ENCODE data around the gene THSD7A.
A peak's percentile ranks its signal among the peaks of the same experiment; 100 is the strongest.

Gene THSD7A

DNA sequence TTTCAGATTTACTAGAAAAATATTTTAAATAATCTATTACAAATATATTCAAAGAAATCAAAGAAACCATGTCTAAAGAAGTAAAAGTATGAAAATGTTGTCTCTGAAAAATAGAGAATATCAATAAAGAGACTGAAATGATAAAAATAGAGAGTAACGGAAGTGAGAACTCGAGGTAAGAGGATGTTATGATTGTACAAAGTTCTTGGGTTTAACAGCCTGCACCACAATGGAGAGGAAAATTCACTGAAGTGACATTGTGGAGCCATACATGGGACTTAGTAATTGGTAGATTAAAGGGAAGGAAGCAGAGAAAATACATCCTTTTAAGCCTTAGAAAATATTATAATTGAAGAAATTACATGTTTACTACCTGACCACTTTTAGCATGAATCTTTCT lies 77.9 kb downstream of the THSD7A start:
- H3K27ac ChIP-seq: no peak overlapping the region
- DNase-seq (ENCODE audit: low read depth, low spot score): no peak

DNA sequence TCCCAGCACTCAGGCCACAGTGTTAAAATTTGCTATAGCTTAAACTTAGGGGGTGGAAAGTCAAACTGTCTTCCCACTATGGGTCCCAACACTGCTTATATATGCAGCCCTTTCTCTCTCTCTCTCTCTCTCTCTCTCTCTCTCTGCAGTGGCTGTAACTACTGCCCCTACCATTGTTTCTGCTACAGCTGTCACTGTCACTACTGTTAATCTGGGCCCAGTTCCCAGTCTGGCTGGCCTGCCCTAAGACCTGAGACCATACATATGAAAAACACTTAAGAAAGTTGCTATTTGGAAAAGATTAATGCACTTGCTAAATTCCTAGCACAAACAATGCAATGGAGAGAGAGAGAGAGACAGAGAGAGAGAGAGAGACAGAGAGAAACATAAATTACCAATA lies 78.6 kb downstream of the THSD7A start:
- H3K27ac ChIP-seq: no peak overlapping the region
- no peak for DNase-seq (ENCODE audit: low read depth, low spot score)

DNA sequence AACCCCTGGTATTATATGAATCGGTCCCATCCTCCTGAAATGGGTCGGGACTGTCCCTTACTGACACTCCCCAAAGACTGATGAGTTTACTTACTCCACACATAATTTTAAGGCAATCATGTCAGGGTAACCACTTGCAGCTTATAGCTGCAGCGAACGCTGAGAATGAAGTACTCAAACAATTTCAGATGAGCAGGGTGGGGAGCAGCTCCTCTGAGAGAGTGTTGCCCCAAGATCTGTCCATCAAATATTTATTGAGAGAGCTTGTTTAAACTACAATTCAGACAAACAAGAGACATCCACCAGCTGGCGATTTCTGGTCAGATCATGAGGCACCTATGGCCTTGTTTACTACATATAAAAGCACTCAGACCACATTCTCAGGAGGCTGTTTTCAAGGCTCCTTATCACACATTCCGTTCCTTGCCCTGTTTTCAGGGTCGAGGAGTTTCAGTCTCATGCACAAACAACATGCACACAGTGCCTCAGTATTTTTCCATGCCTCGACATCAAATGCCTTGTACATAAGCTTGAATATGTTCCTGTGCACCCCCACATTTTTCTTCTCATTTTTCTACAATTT lies 80.1 kb downstream of the THSD7A start:
- H3K27ac ChIP-seq: no peak overlapping the region
- no peak for DNase-seq (ENCODE audit: low read depth, low spot score)

DNA sequence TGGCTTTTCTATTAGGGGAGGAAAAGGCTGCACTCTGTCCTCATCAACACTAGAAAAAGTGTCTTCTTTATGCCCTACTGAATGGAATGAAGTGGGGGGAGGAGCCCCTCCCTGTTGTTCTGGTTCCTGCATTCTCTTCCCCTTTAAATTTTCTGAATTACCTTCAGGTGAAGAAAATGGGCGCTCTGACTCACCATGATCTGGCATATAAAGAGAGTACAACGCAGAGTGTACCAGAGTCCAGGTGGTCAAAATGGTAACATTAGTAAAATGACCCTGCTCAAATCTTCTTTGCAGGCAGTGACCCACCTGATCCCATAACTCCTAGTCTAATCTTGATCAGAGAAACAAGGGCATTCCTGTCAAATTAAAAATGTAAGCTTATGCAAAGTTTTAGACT lies 80.7 kb downstream of the THSD7A start:
- no peak for DNase-seq (ENCODE audit: low read depth, low spot score)

DNA sequence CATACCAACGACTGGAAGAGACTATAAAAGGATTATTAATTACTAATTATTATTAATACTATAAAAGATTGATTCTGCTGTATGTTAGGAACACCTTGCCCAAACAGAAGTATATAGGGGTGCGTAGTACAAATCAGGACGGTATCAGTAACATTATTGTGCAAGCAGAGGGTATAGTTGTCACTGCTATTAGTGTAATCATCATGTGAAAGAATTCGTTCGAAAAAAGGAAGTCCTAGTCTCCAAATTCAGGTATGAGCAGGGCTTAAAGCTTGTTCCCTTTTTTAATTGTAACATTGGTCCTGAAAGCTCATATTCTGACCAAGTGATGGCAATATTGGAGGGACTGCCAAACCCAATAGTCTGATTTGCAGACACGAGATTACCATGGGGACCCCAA lies 81.8 kb downstream of the THSD7A start:
- H3K27ac ChIP-seq: no peak overlapping the region
- no peak for DNase-seq (ENCODE audit: low read depth, low spot score)

More for the DNA sequence above, 80.7 kb downstream of the THSD7A start:
- no peak overlapping the region for H3K27ac ChIP-seq

DNA sequence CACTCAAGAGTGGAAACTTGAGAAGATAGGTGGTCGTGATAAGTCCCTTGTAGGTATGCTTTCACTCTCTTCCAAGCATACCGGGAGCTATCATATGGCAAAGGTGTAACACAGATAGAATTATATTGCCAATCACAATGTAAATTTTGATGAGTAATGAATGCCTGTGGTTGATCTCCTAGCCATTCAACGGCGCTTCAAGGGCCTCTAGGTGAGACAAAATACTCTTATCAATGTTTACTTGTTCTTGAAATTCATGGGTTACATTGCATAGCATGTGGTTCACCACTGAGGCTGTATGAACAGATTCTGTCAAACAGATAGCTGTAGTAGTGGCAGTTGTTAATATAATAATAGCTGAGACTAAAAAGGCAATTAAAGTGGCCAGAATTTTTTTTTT lies 82.4 kb downstream of the THSD7A start:
- no peak for DNase-seq (ENCODE audit: low read depth, low spot score)

DNA sequence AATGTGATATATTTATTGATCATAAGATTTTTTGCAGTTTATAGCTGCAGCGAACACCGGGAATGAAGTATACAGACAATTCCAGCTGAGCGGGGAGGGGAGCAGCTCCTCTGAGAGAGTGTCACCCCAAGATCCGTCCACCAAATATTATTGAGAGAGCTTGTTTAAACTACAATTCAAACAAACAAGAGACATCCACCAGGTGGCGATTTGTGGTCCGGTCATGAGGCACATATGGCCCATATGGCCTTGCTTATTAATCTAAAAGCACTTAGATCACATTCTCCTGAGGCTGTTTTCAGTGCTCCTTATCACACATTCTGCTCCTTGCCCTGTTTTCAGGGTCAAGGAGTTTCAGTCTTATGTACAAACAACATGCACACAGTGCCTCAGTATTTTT lies 83.1 kb downstream of the THSD7A start:
- no peak overlapping the region for H3K27ac ChIP-seq
- DNase-seq (ENCODE audit: low read depth, low spot score): no peak

More for the DNA sequence above, 82.4 kb downstream of the THSD7A start:
- no peak overlapping the region for H3K27ac ChIP-seq

DNA sequence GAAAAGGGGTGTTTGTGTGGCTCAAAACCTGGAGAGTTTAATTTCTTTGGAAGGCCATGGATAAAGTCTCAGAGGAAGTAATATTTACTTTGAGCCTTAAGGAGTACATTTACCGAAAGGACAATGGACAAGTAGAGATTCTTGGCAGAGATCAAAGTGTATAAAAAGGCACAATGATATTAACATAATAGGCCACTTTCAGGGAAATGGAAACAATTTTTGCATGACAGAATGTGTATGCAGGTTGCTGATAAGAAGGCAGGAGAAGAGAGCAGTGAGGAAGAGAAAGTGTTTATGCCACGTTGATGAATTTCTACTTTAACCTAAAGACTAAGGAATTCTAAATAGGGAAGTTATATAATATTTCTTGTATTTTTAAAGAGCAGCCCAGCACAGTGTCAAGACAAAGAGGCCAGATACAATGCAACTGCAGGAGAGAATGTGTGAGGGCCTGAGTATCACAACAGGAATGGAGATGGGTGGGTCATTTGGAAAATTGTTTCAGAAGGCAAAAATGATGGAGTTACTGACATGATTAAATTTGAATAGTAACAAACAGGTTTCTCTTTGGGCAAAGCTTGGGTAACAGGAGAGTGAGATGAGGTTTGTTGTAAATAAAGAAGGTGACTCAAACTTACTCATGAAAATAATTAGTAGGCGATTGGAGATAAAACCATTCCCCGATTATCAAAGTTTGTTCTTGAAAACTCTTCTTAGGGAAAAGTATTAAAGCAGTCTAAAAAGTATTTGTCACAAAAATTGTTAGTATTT lies 84.1 kb downstream of the THSD7A start:
- H3K27ac ChIP-seq: no peak overlapping the region
- DNase-seq (ENCODE audit: low read depth, low spot score): no peak

DNA sequence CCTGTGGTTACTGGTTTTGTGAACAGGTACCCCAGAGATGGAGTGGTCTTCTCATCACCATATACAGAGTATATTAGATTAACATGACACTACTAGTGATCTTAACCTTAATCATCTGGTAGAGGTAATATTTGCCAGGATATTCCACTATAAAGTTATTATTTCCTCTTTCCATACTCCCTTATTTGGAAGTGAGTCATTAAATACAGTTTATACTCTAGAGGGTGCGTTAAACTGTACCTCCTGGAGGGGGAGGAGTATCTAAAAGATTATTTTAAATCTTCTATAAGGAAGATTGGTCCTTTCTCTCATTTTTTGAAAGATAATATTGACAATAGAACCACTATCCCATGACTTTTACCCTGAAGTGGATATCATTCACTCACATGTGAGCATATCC lies 85.4 kb downstream of the THSD7A start:
- H3K27ac ChIP-seq: no peak overlapping the region
- DNase-seq (ENCODE audit: low read depth, low spot score): no peak

DNA sequence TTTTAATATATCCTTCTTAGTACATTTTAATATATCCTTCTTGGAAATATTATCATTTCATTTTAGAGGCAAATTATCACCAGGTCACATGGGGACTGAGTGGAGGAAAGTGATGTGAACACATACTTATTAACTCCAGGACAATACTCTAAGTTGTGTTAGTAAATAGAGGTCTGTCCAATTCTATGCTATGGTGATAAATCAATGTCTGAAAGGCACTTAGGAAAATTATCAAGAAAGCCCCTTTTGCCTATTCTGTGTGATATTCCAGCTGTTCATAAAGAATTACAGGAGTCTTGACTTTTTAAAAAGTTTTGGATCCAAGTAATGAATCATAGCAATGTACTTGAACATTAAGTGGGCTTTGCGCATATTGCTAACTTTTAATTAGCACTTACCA lies 88.5 kb downstream of the THSD7A start:
- no peak for DNase-seq (ENCODE audit: low read depth, low spot score)
- no peak overlapping the region for H3K27ac ChIP-seq

DNA sequence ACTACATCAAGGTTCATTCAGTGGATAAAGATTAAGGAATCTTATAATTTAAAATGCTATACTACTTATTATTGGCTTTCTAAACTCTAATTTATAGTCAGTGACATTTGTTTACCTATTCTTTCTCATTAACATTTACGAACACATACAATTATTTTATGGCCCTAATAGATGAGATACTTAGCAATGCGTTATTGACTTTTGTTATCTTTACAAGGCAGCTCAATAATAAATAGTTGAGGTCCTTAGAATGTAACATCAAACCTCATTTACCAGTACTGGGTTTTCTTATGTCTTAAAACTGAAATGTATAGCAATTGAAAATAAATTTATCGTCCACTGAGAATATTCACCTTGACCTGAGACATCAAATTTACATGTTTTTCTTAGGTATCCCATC lies 89.0 kb downstream of the THSD7A start:
- no peak overlapping the region for H3K27ac ChIP-seq
- DNase-seq (ENCODE audit: low read depth, low spot score): no peak

DNA sequence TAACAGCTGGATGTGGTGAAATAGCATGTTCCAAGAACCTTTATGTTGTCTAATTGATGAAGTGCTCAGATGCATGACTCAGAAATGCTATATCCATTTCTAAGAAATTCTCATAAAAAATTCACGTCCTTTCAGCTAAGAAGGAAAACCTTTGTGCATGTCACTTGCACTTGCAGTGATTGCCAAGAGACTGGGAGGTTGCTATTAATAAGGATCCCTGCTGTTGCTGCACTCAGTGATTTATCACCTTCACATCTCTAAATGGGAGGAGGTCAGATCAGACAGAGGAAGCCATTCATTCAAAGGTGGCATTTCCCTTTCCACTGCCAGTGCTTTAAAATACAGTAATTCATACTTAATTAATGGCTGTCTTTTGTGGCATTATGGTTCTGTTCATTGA lies 89.5 kb downstream of the THSD7A start:
- no peak for DNase-seq (ENCODE audit: low read depth, low spot score)
- H3K27ac ChIP-seq: no peak overlapping the region

DNA sequence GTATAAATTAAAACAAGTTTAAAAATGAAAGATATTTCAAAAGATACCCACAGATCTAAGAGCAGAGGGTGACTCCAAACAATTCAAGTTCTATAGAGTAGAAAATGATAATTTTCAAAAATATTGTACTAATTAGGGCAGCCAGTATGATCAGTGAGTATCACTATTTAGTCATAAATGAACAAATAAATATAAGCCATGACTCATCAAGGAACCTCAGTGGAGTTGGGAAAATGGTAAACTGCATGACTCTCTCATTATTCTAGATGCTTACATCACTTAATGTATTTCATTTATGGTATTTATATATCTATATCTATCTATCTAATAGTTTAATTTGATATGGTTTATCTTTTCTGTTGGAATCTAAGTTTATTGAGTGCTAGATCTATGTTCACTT lies 94.3 kb downstream of the THSD7A start:
- DNase-seq (ENCODE audit: low read depth, low spot score): no peak
- peak overlapping the region; percentile 38 for H3K27ac ChIP-seq

DNA sequence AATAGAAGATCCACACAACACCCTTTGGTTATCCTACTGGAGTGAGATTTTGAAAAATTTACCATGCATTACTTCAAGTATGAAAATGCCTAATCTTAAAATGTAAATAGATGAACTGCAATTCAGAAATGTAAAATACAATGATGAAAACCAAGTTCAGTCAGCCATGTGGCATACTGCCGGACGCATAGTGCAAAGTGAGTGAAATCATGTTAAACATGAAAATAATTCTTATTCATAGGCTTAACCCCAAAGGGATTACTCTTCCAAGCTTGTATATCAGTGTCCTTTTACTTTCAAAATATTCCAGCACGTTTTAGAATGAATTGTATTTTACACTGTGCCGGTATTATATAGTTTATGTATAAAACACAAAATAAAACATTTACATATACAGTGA lies 99.8 kb downstream of the THSD7A start:
- no peak overlapping the region for H3K27ac ChIP-seq
- no peak for DNase-seq (ENCODE audit: low read depth, low spot score)

DNA sequence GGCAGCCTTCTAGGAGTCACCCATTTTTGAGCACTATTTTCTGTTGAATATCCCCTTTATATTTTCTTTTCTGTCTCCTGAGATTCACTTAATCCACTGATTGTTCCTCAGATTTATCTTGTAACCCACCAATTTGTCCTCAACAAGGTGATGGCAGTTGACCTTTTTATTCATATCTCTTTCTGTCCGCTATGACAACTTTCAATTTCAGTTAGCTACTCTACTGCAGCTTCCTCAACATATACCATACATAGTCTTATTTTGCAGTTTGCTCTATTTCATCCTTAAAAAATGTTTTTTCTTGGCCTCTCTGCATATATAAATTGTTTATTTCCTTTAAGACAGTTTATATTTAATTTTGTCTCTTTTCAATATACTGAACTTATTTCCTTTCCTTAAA lies 101.3 kb downstream of the THSD7A start:
- no peak for DNase-seq (ENCODE audit: low read depth, low spot score)
- H3K27ac ChIP-seq: no peak overlapping the region

DNA sequence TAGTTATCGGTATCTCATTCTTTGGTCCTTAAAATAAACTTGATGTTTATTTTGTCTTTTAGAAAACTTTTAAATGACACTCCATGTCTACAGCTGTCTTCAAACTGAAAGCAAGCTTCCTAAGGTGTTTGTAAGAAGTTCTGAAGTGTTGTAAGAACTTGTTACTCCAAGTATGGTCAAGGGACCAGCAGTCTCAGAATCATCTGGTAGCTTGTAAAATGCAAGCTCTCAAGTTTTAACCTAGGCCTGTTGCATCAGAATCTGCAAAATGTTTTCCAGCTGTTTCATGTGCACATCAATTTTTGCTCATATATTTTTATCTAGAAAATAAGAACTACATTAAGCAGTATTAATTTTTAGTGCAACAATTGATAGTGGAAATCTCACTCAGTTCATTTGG lies 104.1 kb downstream of the THSD7A start:
- no peak overlapping the region for H3K27ac ChIP-seq
- no peak for DNase-seq (ENCODE audit: low read depth, low spot score)

DNA sequence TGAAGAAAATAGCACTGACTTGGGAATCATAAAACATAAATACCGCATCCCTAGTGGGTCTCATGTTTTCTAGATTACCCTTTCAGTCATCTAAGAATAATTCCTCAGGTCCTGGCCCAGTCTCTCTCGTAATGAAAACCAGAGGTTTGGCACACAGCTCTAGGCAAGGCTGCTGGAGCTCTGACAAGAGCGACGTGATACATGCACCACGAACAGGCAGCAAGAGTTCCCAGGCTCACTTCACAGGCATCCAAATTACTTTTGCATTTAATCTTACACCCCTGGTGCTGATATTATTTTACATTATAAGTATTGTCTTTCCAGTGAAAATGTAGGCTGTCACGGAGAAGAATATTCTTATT lies 105.2 kb downstream of the THSD7A start:
- DNase-seq (ENCODE audit: low read depth, low spot score): no peak
- no peak overlapping the region for H3K27ac ChIP-seq

DNA sequence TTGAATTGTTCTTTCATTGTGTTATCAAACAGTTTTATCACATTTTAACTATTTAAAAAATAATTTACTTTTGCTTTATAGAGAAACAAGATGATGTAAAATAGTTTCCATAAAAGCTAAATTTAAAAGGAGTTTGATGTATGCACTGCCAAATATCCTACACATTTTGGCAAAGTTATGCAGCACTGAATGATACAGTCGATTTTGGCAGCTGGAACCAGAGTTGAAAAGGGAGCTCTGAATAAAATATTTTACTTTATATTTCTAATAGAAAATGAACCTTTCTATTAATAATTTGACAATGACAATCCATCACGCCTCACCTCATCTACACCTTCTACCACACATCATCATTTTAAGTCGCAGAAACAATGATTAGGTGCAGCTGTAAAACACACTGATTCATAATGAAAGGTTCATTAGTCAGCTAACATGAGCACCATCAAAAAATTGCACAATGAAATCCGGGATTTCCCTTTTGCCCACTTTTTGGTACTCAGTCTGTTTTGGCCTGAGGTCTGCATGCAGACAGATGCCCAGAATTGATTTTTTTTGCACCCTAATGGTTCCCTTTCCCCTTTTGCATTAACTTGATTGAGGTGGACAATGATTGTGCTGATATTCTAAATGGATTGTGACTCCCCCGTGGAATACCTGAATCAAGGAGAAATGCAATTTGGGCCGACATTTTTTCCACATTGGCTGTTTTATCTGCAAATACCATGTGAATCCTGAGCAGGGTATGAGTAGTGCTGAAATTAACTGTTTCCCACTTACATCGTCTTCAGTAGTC lies 105.8 kb downstream of the THSD7A start:
- H3K27ac ChIP-seq: no peak overlapping the region
- DNase-seq (ENCODE audit: low read depth, low spot score): no peak

DNA sequence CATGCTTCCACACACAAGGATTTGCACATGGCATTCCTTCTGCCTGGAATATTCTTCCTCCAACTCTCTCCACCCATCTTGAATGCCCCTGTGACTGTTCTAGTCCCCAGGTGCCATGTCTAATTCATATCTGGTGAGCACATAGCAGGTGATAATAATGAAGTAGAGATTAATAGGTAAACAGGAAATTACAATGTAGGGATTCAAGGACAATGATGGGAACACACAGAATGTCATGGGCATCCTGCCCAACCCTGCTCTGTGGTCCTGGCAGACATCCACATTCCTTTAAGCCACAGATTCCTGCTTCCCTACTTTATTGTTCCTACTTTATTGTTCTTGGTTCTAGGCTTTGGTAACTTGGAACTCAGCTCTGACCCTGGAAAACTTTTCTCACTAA lies 115.8 kb downstream of the THSD7A start:
- DNase-seq (ENCODE audit: low read depth, low spot score): no peak

DNA sequence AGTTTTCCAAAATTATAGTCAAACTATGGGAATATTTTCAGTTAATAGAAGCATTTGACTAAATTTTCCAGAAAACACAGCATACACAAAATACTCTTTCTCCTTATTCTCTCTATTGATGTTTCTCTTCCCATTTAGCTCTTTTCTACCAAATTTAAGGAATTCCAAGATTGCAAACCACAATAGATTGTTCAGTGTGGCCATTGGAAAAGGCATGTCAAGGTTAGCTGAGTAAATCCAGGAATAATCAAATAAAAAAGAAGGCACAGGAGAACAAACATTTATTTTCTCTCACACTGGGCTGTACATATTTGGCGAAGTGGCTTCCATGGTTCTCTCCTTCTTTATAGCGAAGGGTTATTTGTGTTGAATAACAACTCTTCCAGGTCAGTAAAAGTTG lies 117.3 kb downstream of the THSD7A start:
- no peak for DNase-seq (ENCODE audit: low read depth, low spot score)
- H3K27ac ChIP-seq: no peak overlapping the region

More for the DNA sequence above, 115.8 kb downstream of the THSD7A start:
- no peak overlapping the region for H3K27ac ChIP-seq

DNA sequence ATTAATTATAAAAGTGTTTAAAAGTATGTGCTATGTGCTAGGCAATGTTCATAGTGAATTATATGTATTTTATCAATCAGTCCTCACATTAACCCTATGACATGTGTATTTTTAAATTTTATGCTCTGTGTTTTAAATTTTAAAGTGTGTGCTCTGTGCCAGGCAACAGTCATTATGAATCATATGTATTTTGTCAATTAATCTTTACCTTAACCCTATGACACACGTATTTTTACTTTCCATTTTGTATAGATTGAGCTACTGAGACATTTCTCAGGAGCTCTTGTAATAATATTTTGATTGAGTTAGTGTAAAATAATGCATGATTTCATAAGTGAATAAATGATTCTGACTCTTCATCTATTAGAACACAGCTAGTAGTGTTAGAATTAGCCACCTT lies 117.8 kb downstream of the THSD7A start:
- DNase-seq (ENCODE audit: low read depth, low spot score): no peak
- H3K27ac ChIP-seq: no peak overlapping the region
